ENCODE results near the gene HERPUD2. TPM values are rescaled to one million over a fixed set of nuclear protein-coding genes. Genes with fewer than 3 reads are reported as not detected.

HERPUD2 gene
- total and polyA plus RNA-seq, 2 of the 4 experiments (the other 2 are of a cell fraction), result 22.2 to 27.2 TPM

DNA sequence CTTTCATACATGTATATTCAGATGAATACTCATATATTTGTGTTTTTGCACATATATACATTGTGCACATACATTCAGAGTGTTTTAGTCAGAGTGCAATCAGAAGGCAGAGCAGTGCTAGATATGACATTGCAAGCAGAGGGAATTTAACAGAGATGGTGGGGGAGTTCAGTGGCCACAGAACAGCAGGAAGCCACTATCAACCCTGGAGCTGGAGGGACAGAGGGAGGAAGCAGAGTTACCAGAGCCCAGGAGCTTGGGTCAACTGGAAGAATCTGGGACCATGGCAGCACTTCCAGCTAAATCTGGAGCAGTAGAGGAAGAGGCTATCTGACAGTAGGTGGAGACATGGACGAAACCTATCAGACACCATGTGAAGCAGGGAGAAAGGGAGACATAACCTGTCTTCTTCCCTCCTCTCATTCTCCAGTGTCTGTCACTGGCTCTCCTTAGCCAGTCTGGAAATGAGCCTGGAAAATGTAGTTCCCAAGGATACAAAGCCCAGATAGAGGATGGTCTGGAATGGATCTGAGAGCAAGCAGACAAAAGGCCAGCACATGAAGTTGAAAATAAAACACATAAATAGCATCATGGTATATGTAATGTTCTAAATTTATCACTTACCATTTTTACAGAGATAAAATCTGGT, 33.6 kb upstream of the HERPUD2 start:
- intact Hi-C loops (cut with micrococcal nuclease), result no loop called here
- H3K4me3 ChIP-seq (ENCODE audit: insufficient read depth, low read depth, low read length), result no peak overlapping the region
- H2AFZ ChIP-seq (replicated peaks; ENCODE audit: low read length, poor library complexity), result no peak overlapping the region
- dilution Hi-C loops (cut with HindIII; ENCODE audit: low sequenced_read_pairs, unreplicated experiment), result no loop called here
- no peak overlapping the region for H2AK5ac ChIP-seq (ENCODE audit: low read depth, low read length)
- no peak overlapping the region for H3K23ac ChIP-seq (ENCODE audit: low read depth, low read length)
- ATAC-seq (ENCODE audit: low read depth) (no peak), DNase-seq (no peak)
- no peak overlapping the region for H2BK5ac ChIP-seq (ENCODE audit: low read depth, low read length, poor library complexity, severe bottlenecking)
- H3K9me3 ChIP-seq (ENCODE audit: control insufficient read depth, insufficient read depth, low read length), result no peaks in the 10 kb centered on the region
- peaks cover 5% of the 10 kb centered on the region for H3K27me3 ChIP-seq (ENCODE audit: control insufficient read depth, insufficient read depth, low read length)
- H2BK15ac ChIP-seq (ENCODE audit: low read depth, low read length), result no peak overlapping the region
- H2BK20ac ChIP-seq (ENCODE audit: low read depth, low read length), result no peak overlapping the region; the same call in 1 of the 2 replicates
- H3K14ac ChIP-seq (replicated peaks; ENCODE audit: low read depth, low read length), result no peak overlapping the region
- H3K18ac ChIP-seq (ENCODE audit: low read depth, low read length), result no peak overlapping the region
- no peak overlapping the region for H4K91ac ChIP-seq (ENCODE audit: insufficient read depth, low read depth, low read length)
- no peaks in the 10 kb centered on the region for H3K79me1 ChIP-seq (ENCODE audit: low read depth in 1 of 2, low read length in 2 of 2)
- CTCF ChIA-PET, result interaction anchor here (0.9 kb wide), 1 partner anchor 56 kb away, joined by 3 read pairs; no protein-coding TSS in a partner anchor
- no peak overlapping the region for H3K4me2 ChIP-seq (ENCODE audit: low read depth, low read length)
- no peak overlapping the region for H4K8ac ChIP-seq (ENCODE audit: low read depth in 2 of 2, low read length in 2 of 2)
- H3K56ac ChIP-seq (ENCODE audit: extremely low read depth, insufficient read depth, low read length), result no peak overlapping the region
- no peak overlapping the region for H2BK120ac ChIP-seq (ENCODE audit: low read depth, low read length)
- no peaks in the 10 kb centered on the region for H4K20me1 ChIP-seq (ENCODE audit: insufficient read depth, low read length)
- no peak overlapping the region for H3K27ac ChIP-seq (ENCODE audit: insufficient read depth, low read length)
- POLR2A ChIA-PET (ENCODE audit: unreplicated experiment), result interaction anchor here (0.6 kb wide), 1 partner anchor 72 kb away, joined by 3 read pairs; the partner anchor contains the start of gene SEPTIN7
- TF ChIP-seq, protein P1, sequence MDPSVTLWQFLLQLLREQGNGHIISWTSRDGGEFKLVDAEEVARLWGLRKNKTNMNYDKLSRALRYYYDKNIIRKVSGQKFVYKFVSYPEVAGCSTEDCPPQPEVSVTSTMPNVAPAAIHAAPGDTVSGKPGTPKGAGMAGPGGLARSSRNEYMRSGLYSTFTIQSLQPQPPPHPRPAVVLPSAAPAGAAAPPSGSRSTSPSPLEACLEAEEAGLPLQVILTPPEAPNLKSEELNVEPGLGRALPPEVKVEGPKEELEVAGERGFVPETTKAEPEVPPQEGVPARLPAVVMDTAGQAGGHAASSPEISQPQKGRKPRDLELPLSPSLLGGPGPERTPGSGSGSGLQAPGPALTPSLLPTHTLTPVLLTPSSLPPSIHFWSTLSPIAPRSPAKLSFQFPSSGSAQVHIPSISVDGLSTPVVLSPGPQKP (IDR thresholded peaks at IDR 0.05; ENCODE audit: borderline replicate concordance, low read depth, low read length), result no peak
- TF ChIP-seq FOS (IDR thresholded peaks at IDR 0.05; ENCODE audit: low read depth, low read length), result no peak
- TF ChIP-seq MAFK (IDR thresholded peaks at IDR 0.05; ENCODE audit: low read depth, low read length), result no peak
- TF ChIP-seq CEBPB (IDR thresholded peaks at IDR 0.05; ENCODE audit: low read depth, low read length), result no peak
- no peak for TF ChIP-seq NFE2L2 (IDR thresholded peaks at IDR 0.05; ENCODE audit: low read depth, low read length)
- no peak for TF ChIP-seq CHD1 (IDR thresholded peaks at IDR 0.05; ENCODE audit: low read depth, low read length)
- TF ChIP-seq RFX5 (IDR thresholded peaks at IDR 0.05; ENCODE audit: low read depth, low read length), result no peak
- no peak for TF ChIP-seq POLR2A (IDR thresholded peaks at IDR 0.05; ENCODE audit: low read depth, low read length)
- no peak for TF ChIP-seq RCOR1 (IDR thresholded peaks at IDR 0.05; ENCODE audit: insufficient replicate concordance, low read length)
- TF ChIP-seq RAD21 (IDR thresholded peaks at IDR 0.05; ENCODE audit: low read length), result no peak
- TF ChIP-seq, protein P2, sequence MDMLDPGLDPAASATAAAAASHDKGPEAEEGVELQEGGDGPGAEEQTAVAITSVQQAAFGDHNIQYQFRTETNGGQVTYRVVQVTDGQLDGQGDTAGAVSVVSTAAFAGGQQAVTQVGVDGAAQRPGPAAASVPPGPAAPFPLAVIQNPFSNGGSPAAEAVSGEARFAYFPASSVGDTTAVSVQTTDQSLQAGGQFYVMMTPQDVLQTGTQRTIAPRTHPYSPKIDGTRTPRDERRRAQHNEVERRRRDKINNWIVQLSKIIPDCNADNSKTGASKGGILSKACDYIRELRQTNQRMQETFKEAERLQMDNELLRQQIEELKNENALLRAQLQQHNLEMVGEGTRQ (IDR thresholded peaks at IDR 0.05; ENCODE audit: low read depth, low read length), result no peak
- TF ChIP-seq, protein P3, sequence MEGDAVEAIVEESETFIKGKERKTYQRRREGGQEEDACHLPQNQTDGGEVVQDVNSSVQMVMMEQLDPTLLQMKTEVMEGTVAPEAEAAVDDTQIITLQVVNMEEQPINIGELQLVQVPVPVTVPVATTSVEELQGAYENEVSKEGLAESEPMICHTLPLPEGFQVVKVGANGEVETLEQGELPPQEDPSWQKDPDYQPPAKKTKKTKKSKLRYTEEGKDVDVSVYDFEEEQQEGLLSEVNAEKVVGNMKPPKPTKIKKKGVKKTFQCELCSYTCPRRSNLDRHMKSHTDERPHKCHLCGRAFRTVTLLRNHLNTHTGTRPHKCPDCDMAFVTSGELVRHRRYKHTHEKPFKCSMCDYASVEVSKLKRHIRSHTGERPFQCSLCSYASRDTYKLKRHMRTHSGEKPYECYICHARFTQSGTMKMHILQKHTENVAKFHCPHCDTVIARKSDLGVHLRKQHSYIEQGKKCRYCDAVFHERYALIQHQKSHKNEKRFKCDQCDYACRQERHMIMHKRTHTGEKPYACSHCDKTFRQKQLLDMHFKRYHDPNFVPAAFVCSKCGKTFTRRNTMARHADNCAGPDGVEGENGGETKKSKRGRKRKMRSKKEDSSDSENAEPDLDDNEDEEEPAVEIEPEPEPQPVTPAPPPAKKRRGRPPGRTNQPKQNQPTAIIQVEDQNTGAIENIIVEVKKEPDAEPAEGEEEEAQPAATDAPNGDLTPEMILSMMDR (conservative IDR thresholded peaks at IDR 0.05; ENCODE audit: low read depth, low read length), result no peak
- TF ChIP-seq MXI1 (IDR thresholded peaks at IDR 0.05; ENCODE audit: borderline replicate concordance, low read depth, low read length), result no peak
- TF ChIP-seq SMC3 (IDR thresholded peaks at IDR 0.05; ENCODE audit: low read depth, low read length), result no peak
- H3K4ac ChIP-seq (ENCODE audit: low read depth, low read length), result no peak overlapping the region
- no peaks in the 10 kb centered on the region for H3K9me1 ChIP-seq (ENCODE audit: insufficient read depth, low read length)
- WGBS, 2 experiments (ENCODE audit: extremely low coverage in 2 of 2, insufficient read length in 1 of 2), result no CpG with 5 or more reads among the region's 1 CpG
- H3K36me3 ChIP-seq (ENCODE audit: control insufficient read depth, insufficient read depth, low read length), result no peaks in the 10 kb centered on the region
- in situ Hi-C loops (cut with MboI; ENCODE audit: low sequenced_read_pairs), result no loop called here
- BruUV-seq (replicated peaks), result no TSS peak
- no peak overlapping the region for H3K9ac ChIP-seq (ENCODE audit: low read depth, low read length)
- no peak overlapping the region for H2AK9ac ChIP-seq (replicated peaks; ENCODE audit: low read depth, low read length, poor library complexity)
- H4K5ac ChIP-seq (ENCODE audit: low read depth, low read length), result no peak overlapping the region
- peaks cover 2% of the 10 kb centered on the region; the same call in 1 of the 2 replicates for H3K4me1 ChIP-seq (ENCODE audit: control insufficient read depth, insufficient read depth, low read length)
